Measurements from ENCODE around the gene KDM4C.
"Not testable (repeated sequence)": the region's sequence is repeated elsewhere in the genome, so short reads cannot be mapped to it uniquely, and the experiment has no call there.

Gene KDM4C

DNA sequence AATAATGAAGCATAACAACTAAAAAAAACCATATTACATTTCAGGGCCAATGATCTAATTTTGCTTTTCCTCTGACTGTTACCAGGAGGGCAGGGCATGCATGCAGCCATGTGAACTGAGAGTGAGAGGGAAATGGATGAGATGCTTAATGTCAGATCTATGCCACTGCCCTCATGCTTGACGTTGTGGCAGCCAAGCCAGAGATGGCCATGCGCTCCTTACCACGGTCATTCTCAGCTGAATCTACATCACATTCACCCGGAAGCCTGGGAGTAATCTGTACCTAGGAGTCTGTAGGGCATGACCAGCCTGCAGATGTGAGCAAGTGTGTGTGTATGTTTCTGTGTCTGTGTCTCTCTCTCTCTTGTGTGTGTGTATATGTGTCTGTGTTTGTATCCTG, 183.7 kb downstream of the KDM4C start:
- DNase-seq: no peak

DNA sequence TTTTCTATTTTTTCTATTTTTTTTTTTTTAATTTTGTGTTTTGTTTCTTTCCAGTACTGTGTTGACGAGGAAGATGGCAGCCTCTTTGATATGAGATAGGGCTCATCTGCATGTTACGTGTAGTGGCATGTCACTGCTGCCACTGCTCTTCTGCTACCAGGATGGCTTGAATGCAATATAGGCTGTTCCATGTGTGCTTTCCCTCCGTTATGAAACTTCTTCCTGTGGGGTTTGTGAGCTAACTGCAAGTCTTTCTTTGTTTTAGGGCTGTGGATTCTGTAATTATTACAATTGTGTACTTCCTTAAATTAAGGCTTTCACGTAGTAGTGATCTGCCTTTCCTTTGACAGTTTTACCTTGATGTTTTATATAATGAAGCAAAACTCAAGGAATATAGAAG, 184.6 kb downstream of the KDM4C start:
- no peak for DNase-seq

DNA sequence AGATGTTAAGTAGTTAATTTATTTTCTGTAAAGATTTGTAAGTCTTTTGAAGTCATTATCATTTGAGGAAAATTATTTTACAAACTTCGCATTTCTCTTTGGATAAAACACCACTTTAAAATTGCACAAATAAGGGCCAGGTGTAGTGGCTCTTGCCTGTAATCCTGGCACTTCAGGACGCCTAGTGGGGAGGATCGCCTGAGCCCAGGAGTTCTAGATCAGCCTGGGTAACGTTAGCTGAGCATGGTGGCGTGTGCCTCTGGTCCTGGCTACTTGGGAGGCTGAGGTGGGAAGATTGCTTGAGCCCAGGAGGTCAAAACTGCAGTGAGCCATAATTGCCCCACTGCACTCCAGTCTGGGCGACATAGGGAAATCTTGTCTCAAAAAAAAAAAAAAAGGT, 185.5 kb downstream of the KDM4C start:
- DNase-seq: no peak

DNA sequence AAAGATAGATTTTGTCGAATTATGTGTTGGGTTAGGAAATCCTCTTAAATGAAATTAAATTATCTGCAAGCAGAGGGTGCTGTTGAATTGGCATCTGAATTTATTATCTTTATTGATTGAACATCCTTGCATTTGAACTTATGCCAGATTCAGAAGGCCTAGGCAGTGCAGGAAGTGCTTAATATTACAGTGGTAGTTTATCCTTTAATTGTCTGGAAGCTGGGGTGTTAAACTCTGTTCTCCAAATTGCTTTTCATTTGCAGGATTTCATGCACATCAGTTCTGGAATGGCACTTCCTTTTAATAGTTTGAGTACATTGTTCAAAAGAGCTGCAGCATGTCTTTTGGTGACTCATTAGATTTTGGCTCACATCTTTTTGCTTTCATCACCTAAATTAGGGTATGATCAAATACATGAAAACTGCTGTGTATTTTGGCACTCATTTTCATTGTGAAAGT, 186.3 kb downstream of the KDM4C start:
- no peak for DNase-seq

DNA sequence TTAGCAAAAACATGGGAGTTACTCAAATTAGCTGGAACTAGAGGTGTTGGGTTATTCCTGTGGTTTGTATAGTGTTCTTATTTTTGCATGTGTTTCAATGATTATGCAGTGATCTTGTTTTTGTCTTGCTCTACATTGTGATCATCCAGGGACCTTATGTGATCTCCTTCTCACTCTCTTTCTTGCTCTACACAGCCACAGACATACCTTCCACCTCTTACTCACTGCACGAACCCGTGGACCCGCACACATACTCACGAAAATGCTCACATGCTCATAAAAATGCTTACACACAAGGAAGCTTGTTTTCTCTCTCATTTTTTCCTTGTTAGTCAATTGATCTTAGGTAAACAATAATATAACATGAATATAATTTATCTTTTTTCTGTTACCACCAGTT, 187.1 kb downstream of the KDM4C start:
- DNase-seq: no peak

DNA sequence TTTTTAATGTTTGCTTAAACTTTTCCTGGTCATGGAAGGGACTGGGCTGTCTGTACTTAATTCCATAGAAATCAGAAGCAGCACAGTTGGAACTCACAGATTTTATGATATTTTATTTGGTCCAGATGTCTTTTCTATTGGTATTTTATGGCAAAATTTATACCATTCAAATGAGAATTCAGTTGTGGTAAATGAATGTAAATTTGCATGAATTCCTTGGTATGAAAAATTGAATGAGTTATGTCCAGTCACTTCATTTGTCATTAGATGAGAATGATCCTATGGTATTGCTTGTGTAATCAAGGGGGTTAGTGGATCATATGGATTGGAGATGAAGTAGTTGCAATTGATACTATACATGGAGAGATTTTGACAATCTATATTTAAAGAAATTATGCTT, 188.0 kb downstream of the KDM4C start:
- no peak for DNase-seq

DNA sequence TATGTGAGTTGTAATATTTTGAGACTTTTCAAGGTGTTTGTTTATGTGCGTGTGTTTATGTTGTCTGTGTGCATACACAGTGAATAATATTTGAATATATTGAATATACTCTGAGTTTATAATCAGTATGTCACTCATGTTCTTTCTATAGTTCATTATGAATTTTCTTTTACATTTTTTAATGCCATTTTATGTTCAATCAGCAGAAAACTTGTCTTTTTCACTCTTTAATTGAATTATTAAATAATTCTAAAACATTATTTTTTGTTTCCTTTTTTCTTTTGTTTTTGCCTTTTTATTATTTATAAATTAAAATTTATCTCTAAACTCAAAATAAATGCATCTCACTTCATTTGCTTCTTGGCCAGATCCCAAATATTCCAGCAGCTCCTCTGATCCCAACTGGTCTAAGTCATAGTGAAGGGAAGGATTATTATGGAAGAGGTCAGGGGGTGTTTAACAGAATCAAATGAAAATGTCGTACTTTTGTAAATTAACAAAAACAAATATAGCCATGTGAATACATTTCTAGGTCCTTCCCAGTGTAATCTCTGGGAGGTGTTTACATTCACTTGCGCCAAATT, 188.9 kb downstream of the KDM4C start:
- DNase-seq: no peak

DNA sequence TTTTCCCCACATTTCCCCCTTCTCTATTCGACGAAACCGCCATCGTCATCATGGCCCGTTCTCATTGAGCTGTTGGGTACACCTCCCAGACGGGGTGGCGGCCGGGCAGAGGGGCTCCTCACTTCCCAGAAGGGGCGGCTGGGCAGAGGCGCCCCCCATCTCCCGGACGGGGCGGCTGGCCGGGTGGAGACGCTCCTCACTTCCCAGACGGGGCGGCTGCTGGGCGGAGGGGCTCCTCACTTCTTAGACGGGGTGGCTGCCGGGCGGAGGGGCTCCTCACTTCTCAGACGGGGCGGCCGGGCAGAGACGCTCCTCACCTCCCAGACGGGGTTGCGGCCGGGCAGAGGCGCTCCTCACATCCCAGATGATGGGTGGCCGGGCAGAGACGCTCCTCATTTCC, 191.1 kb downstream of the KDM4C start:
- DNase-seq: not testable (repeated sequence)

DNA sequence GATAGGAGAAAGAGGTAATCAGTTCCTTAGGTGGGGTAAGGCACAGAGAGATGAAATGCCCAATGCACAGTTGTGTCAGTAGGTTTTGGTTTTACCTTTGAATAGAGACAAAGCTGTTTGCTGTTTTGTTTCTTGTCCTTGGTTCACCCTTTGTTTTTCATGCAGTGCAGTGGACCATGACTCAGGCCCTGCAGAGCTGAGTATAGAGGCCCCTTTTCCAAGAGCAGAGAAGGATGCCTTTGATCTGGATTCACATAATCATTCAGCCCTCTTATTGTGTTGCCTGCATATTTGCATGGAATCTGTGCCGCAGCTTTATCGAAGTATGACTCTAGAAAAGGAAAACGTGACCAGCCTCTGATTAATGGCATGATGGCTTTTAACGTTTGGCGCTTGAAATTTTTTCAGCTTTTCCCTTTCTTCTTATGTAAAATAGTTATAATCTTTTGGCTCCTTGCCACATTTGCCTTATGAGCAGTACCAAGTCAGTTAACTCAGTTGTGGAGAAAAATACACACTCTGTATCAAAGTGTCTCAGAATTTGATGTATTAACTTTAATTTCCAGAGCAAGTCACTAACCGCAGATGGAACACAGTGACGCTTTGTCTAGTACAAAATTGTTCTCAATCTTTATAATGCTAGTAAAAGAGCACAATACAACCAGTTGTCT, 197.6 kb downstream of the KDM4C start:
- no peak for DNase-seq

DNA sequence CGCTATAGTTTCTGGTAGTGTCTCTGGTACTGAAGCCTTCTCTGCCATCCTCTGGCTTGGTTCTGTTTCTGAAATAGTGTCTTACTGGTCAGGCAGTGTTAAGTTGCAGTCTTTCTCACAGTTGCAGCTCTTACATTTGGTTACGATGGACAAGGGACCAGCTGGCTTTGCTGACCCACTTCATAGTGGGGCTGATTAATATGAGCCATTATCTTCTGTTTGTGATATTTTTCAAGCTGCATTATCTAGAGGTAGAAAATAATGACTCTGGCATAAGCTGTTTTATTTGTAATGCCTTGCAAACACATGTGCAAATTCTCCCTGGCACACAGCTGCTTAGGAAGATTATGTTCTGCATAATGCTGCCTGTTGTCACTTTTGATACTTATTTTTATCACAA, 199.1 kb downstream of the KDM4C start:
- DNase-seq: no peak

DNA sequence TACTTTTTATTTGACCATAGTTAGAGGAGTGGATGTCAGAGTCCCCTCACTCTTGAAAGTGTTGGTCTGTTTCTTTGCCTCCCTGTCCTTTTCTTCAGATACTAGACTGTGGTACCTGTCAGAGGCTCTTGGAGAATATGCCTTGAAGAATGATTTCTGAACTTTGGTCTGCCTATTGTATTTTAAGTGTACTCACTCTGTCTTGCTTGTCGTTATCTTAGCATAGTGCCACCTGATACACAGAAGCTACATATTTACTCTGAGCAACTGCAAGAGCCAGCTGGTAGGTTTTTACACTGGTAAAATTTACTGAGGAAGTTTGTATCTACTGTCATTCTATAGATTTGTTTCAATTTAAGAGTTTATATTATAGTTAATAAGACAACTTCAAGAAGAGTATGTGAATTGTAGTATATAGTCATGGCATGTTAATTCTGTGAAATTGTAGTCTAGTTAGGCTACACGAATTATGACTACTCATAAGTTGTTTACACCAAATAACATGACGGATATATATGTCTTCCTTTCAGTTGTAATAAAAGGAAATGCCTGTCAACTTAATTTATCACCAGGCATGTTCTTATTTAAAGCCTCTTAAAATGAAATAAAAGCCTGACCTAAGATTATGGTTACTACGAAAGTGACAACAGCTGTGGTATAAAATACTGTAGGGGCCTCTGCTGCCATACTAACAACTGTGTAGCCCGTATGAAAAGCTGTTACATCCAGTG, 201.7 kb downstream of the KDM4C start:
- DNase-seq: no peak

DNA sequence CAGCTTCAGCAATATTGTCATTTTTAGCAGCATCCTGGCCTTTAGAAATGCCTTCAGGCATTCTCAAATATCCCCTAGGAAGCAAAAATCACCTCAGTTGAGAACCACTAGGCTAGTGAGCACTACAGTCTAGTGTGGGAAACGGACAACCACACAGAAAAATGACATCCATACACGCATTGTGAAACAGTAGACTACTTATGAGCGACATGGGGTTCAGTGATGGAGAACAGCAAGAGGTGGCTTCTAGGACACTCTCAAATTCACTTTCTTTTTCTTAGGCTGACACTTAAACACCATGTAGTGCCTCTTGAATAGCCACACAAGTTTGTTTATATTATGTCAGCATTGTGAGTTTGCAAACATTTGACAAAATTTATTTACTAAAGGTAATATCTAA, 203.0 kb downstream of the KDM4C start:
- no peak for DNase-seq

DNA sequence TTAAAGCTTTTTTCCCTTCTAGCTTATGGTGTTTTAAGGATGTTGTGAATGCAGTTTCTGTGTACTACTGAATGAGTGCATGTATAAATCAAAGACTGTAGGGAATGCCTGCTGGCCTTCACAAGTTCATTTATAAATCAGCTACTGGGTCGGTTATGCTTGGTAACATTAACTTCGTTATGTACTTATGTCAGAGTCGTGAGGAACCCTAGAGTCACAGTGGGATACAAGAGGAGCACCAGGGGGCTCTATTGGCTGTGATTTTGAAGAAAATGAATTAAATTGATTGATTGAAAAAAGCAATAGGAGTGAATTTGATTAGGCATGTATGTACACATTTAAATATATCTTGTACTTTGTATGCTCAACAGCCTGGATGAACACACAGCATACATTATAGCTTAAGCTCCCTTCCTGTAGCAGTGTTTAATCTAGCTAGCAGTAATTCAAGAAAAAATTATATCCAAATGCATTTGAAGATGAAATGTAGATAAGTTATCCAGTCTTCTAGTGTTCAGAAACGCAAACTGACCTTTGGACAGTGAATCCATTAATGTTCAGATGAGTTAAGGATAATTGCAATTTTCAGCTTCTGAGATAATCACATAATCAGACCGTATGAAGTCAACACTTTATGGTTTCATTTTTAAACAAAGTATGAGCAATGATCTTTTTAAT, 204.2 kb downstream of the KDM4C start:
- no peak for DNase-seq

DNA sequence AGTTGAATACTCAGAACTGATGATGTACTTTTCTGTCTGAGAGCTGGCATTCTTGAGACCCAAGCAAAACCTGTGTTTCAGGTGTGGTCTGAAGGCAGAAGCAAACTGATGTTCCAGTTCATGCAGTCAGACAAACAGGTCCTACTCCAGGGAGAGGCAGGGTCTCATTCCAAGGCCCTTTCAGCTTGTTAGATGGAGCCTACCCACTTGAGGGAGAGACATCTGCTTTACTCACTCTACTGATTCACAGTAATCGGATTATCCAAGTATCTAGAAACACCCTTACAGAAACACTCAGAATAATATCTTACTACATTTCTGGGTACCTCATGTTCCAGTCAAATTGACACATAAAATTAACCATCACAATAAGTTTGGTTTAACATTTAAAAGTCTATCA, 207.8 kb downstream of the KDM4C start:
- DNase-seq: no peak

DNA sequence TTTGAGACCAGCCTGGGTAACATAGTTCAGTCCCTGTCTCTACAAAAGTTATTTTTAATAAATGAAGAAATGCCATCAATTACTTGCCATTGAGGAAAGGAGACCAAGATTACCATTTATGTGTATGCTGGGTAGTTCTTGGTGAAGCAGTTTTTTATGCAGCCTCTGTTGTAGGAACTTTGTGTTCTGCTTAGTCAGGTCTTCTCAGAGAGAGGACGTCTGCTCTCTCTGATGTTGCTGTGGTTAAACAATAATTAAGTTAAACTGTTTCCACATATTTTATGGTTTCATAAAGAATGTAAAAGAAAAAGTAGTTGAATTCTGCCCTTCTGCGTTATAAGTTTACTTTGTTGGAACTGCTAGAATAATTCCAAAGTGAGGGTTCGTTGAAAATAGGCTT, 210.5 kb downstream of the KDM4C start:
- no peak for DNase-seq

DNA sequence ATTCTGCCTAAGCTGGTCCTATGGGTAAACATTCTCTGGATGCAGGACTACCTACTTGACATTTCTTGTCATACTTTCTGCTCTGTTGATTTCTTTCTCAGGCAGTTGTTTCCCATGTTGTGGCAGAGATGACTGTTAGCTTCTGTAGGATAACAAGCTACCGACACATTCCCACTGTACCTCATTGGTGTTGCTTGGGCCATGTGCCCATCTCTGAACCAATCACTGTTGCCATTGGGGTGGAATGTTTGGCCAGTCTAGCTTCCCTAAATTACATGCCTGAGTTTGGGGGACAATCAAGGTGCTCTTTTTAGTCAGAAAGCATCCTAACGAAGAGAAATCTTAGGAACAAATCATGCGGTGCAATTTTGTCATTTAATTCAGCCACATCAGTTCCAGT, 212.0 kb downstream of the KDM4C start:
- DNase-seq: no peak

DNA sequence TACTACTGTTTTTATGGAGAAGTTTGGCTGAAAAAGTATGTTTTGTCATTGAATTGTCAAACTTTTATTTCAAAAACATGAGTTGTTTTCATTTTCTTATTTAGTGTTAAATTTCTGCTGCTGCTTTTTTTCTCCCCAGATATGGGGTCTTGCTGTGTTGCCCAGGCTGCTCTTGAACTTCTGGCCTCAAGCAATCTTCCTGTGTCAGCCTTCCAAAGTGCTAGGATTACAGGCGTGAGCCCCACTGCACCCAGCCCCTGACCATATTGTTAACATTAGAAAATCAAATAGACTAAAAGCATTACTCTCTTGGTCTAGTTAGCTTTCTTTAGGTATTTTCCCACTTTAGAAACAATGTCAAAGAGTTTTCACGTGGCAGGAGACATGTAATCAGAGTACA, 215.3 kb downstream of the KDM4C start:
- no peak for DNase-seq

DNA sequence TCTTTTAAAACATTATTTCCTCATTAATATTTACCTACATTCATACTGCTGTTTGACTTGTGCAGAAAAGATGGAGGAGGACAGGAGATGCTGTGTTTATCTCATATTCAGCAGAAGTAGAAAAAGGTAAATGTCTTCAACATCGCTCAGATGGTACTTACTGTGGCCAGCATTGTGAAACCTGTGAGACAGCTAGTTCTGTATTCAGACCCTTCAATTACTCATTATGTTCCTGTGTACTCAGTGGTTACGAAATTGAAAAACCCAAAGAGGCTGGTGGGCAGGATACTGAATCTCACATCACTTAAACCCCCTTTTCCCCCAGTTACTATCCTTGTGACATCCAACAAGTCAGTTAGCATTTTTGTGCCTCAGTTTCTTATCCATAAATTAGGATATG, 216.0 kb downstream of the KDM4C start:
- DNase-seq: no peak

DNA sequence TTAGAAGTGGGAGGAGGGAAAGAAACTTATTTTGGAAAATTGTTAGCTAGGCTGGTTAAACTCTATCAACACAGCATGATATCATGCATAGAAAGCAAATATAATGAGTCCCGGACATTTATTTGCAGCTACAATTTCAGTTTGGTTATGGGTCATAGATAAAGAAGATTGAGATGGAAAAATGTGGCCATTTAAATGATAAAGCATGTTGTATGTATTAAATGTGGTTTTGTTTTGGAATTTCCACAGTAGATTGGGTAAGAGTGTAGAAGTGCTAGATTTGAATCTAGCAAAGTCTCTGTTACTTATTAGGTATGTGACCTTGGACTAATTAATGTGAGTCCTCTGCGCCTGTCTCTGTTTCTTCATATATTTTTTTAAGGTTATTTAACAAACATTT, 217.4 kb downstream of the KDM4C start:
- DNase-seq: no peak

DNA sequence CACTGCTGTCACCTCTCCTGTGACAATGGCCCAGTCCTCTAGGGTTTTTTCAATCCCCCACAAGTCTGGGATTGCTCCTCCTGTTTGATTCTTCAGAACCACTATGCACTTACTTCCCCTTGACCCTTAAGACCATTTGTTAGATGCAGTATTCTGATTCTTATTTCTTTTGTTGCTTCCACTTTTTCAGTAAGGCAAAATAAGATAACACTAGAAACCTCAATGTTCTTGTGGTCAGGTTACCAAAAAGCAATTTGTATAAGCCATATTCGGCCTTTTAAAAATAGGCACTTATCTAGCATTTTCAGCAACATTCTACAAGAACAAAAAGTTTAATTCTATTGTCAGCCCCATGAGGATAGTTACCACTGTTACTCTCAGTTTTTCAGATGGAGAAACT, 220.0 kb downstream of the KDM4C start:
- no peak for DNase-seq

DNA sequence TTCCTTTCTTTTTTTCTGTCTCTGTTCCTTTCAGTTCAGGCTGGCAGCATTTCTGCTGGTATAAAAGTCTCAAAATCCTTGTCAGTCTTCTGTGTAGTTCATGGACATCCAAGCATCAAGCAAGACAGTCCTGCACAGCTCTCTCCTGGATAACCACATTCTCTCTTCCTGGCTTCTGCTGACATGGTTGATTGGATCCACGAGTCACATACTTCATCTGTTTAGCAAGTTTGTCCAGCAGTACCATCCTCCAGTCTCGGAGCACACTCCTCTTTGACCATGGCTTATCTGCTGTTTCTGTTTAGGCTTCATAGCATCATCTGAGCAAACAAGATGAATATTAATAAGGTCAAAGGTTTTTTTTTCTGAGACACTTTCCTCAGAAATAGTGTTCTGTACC, 220.8 kb downstream of the KDM4C start:
- no peak for DNase-seq

DNA sequence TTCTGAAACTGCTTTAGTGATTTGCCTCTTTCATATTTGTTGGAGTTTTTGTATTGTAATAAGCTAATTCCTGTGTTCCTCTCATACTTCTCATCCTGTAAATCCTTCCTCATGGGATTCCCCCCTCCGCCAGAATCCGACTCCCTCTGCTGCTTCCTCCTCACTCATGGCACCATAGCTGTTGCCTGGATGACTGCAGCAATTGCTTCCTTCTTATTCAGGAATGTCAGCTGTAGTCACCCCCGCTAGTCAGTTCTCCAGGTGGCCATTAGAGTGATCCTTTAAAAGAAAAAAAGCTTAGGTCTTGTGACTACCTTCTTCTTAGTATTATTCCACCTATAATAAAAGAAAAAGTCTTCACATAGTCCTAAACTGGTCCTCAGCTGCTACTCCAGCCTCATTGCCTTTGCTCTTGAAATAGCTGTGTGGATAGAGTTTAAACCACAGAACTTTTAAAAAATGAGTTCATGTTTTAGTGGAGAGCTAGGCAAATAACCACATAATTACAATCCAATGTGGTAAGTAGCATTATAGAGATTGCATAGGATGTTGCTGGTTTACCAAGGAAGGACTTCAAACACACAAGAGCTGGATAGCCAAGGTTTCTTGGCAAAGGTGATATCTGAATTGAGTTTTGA, 227.3 kb downstream of the KDM4C start:
- DNase-seq: no peak

DNA sequence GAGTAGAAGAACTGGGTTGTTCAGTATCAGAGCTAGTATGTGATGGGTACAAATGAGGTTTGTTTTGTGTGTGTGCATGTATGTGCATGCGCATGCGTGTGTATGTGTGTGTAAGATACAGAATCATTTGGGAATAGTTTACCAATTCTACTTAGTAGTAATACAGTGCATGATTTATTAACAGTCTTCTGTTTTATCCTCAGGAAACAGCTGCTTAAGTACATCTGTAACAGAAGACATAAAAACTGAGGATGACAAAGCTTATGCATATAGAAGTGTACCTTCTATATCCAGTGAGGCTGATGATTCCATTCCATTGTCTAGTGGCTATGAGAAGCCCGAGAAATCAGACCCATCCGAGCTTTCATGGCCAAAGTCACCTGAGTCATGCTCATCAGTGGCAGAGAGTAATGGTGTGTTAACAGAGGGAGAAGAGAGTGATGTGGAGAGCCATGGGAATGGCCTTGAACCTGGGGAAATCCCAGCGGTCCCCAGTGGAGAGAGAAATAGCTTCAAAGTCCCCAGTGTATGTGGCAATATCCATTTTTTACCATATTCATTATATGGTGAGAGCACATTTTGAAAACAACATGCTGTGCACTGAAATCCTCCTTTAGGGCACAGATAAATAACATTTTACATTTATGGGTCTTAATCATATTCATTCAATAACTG, 228.5 kb downstream of the KDM4C start:
- no peak for DNase-seq

Data from CD4-positive, alpha-beta T cell treated with Interleukin-17A for 4 hours (primary cell).